Measurements from ENCODE around the gene MFN2. TPM values are rescaled to one million over a fixed set of nuclear protein-coding genes. Genes with fewer than 3 reads are reported as not detected.

MFN2 gene
- total and polyA plus RNA-seq, 9 of the 15 experiments (the other 6 are each of a cell fraction or from before 2014, with no cell fraction given): 10.5 to 158 (median 87.1) TPM

DNA sequence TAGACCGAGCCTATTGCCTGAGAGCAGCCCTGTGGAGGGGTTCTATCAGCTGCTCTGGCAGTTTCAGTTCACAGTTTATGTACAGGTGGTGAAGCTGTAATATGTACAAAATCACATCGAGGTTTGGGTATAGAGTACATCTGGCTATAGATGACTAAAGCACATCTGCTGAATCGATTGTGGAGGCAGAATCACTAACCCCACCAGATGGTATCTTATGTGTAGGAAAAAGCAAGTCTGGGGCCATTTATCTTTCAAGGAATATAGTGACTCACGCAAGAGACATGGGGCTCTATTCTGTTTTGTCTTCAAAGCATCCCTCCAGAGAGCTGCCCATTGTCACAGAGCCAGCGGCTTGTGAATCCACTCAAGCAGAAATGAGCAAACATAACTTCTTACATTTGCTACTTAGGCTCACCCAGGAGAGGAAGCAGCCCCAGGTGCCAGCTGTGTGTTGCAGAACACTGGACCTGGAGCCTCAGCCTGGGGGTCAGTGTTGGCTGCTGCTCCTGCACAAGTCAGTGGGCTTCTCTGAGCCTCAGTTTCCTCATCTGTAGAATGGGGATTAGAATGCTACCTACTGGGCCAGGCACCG lies 60.3 kb downstream of the MFN2 start (continued):
- TF ChIP-seq, protein P1, sequence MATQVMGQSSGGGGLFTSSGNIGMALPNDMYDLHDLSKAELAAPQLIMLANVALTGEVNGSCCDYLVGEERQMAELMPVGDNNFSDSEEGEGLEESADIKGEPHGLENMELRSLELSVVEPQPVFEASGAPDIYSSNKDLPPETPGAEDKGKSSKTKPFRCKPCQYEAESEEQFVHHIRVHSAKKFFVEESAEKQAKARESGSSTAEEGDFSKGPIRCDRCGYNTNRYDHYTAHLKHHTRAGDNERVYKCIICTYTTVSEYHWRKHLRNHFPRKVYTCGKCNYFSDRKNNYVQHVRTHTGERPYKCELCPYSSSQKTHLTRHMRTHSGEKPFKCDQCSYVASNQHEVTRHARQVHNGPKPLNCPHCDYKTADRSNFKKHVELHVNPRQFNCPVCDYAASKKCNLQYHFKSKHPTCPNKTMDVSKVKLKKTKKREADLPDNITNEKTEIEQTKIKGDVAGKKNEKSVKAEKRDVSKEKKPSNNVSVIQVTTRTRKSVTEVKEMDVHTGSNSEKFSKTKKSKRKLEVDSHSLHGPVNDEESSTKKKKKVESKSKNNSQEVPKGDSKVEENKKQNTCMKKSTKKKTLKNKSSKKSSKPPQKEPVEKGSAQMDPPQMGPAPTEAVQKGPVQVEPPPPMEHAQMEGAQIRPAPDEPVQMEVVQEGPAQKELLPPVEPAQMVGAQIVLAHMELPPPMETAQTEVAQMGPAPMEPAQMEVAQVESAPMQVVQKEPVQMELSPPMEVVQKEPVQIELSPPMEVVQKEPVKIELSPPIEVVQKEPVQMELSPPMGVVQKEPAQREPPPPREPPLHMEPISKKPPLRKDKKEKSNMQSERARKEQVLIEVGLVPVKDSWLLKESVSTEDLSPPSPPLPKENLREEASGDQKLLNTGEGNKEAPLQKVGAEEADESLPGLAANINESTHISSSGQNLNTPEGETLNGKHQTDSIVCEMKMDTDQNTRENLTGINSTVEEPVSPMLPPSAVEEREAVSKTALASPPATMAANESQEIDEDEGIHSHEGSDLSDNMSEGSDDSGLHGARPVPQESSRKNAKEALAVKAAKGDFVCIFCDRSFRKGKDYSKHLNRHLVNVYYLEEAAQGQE (IDR thresholded peaks at IDR 0.05; ENCODE audit: borderline replicate concordance): peak; percentile 14; the same call in 1 of the 2 replicates
- TF ChIP-seq, protein P1 (CRISPR knock-in tag; IDR thresholded peaks at IDR 0.05; ENCODE audit: low read depth): no peak
- TF ChIP-seq ARID1B (IDR thresholded peaks at IDR 0.05) (peak; percentile 77), BHLHE40 (IDR thresholded peaks at IDR 0.05; ENCODE audit: low read length) (0 out of 2 replicates have a peak, but pooled peaks have one; percentile 36), BDP1 (IDR thresholded peaks at IDR 0.05; ENCODE audit: insufficient read depth, insufficient read length) (no peak), RBM14 (IDR thresholded peaks at IDR 0.05; ENCODE audit: borderline replicate concordance, insufficient read depth, low read depth, low read length) (no peak), JUN (IDR thresholded peaks at IDR 0.05; ENCODE audit: borderline replicate concordance, low read depth, low read length) (peak; percentile 78), JUN (CRISPR knock-in tag; IDR thresholded peaks at IDR 0.05; ENCODE audit: borderline replicate concordance) (0 out of 2 replicates have a peak, but pooled peaks have one; percentile 35), STAG1 (CRISPR knock-in tag; IDR thresholded peaks at IDR 0.05; ENCODE audit: borderline replicate concordance) (no peak), SMAD4 (CRISPR knock-in tag; conservative IDR thresholded peaks at IDR 0.05) (peak; percentile 96), RBM17 (IDR thresholded peaks at IDR 0.05; ENCODE audit: borderline replicate concordance, low read depth, low read length) (no peak), TRIM24 (IDR thresholded peaks at IDR 0.05) (peak in 1 of 2 experiments; percentile 26; a peak in 1 of 4 replicates)
- TF ChIP-seq, protein P2, sequence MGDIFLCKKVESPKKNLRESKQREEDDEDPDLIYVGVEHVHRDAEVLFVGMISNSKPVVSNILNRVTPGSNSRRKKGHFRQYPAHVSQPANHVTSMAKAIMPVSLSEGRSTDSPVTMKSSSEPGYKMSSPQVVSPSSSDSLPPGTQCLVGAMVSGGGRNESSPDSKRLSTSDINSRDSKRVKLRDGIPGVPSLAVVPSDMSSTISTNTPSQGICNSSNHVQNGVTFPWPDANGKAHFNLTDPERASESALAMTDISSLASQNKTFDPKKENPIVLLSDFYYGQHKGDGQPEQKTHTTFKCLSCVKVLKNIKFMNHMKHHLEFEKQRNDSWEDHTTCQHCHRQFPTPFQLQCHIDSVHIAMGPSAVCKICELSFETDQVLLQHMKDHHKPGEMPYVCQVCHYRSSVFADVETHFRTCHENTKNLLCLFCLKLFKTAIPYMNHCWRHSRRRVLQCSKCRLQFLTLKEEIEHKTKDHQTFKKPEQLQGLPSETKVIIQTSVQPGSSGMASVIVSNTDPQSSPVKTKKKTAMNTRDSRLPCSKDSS (IDR thresholded peaks at IDR 0.05; ENCODE audit: low read depth, partially characterized antibody): no peak
- TF ChIP-seq, protein P3, sequence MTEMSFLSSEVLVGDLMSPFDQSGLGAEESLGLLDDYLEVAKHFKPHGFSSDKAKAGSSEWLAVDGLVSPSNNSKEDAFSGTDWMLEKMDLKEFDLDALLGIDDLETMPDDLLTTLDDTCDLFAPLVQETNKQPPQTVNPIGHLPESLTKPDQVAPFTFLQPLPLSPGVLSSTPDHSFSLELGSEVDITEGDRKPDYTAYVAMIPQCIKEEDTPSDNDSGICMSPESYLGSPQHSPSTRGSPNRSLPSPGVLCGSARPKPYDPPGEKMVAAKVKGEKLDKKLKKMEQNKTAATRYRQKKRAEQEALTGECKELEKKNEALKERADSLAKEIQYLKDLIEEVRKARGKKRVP (CRISPR knock-in tag; IDR thresholded peaks at IDR 0.05): no peak
